Loucy (cell line): ENCODE results near the gene NXPE4.

Experiments
- H2AFZ ChIP-seq: fragments of 200-600 bp; sonication (generic); 2 replicates; pipeline ENCODE4 v1.6.0; 2016; ENCODE audit warnings: antibody characterized with exemption, mild to moderate bottlenecking, low read length, moderate library complexity
- H3F3A ChIP-seq: fragments of 200-600 bp; 2 replicates; pipeline ENCODE4 v1.6.0; 2016; ENCODE audit warnings: antibody characterized with exemption, low read depth, mild to moderate bottlenecking
- H3K27me3 ChIP-seq: fragments of 200-600 bp; sonication (generic); 2 replicates; pipeline ENCODE4 v1.6.1; 2014; ENCODE audit warnings: low read length, mild to moderate bottlenecking; ENCODE audit not compliant: insufficient read depth, poor library complexity, severe bottlenecking
- H3K36me3 ChIP-seq: fragments of 200-600 bp; sonication (generic); 2 replicates; pipeline ENCODE4 v1.6.1; 2016; ENCODE audit warnings: low read length; ENCODE audit not compliant: insufficient read depth
- H3K4me1 ChIP-seq: fragments of 200-600 bp; sonication (generic); 2 replicates; pipeline ENCODE4 v1.5.1; 2014; ENCODE audit warnings: low read length, mild to moderate bottlenecking; ENCODE audit not compliant: insufficient read depth, poor library complexity, severe bottlenecking
- H3K4me2 ChIP-seq: fragments of 200-600 bp; sonication (generic); 2 replicates; pipeline ENCODE4 v1.6.0; 2014; ENCODE audit warnings: antibody characterized with exemption, low read length, low read depth, mild to moderate bottlenecking; ENCODE audit not compliant: poor library complexity, severe bottlenecking
- H3K4me3 ChIP-seq: fragments of 200-600 bp; sonication (generic); 2 replicates; pipeline ENCODE4 v1.5.1; 2014; ENCODE audit warnings: low read length, mild to moderate bottlenecking, mixed read lengths; ENCODE audit not compliant: poor library complexity, severe bottlenecking
- H3K79me2 ChIP-seq: fragments of 200-600 bp; sonication (generic); 2 replicates; pipeline ENCODE4 v1.6.1; 2014; ENCODE audit warnings: low read length; ENCODE audit not compliant: insufficient read depth
- H3K9ac ChIP-seq: fragments of 200-600 bp; sonication (generic); 2 replicates; pipeline ENCODE4 v1.6.0; 2014; ENCODE audit warnings: mild to moderate bottlenecking, low read depth, low read length, moderate library complexity; ENCODE audit not compliant: poor library complexity, severe bottlenecking
- H3K9me2 ChIP-seq: fragments of 200-600 bp; sonication (generic); replicated peaks from 2 replicates; pipeline ENCODE4 v1.6.1; 2016; ENCODE audit warnings: low read depth, low read length, mixed read lengths
- H3K9me3 ChIP-seq: fragments of 200-600 bp; sonication (generic); 2 replicates; pipeline ENCODE4 v1.6.1; 2014; ENCODE audit warnings: mild to moderate bottlenecking, antibody characterized with exemption, low read length, low read depth; ENCODE audit not compliant: insufficient read depth
- H4K20me1 ChIP-seq: fragments of 200-600 bp; sonication (generic); 2 replicates; pipeline ENCODE4 v1.6.0; 2014; ENCODE audit warnings: antibody characterized with exemption, low read length, mild to moderate bottlenecking; ENCODE audit not compliant: insufficient read depth, poor library complexity, severe bottlenecking
- EZH2phosphoT487 ChIP-seq: fragments of 200-600 bp; IDR thresholded peaks from 2 replicates; pipeline ENCODE4 v1.6.1; 2018; ENCODE audit warnings: antibody characterized with exemption, mild to moderate bottlenecking, moderate library complexity, borderline replicate concordance
- TF ChIP-seq, protein P1 (sequence below): fragments of 200-600 bp; sonication (generic); conservative IDR thresholded peaks from 2 replicates; pipeline ENCODE4 v1.5.1; 2014; ENCODE audit warnings: mild to moderate bottlenecking, antibody characterized with exemption, low read length

Gene NXPE4

DNA sequence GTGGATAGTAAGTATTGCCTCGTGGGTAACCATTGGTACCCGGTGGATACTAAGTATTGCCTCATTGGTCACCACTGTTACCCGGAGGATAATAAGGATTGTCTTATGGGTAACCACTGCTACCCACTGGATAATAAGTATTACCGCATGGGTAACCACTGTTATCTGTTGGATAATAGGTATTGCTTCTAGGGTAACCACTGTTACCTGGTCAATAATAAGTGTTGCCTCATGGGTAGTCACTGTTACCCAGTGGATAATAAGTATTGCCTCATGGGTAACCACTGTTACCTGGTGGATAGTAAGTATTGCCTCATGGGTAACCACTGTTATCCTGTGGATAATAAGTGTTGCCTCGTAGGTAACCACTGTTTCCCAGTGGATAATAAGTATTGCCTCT lies 22.6 kb upstream of the NXPE4 start:
- no peak overlapping the region for H3K4me3 ChIP-seq
- no peaks in the 10 kb centered on the region for H3K79me2 ChIP-seq
- no peaks in the 10 kb centered on the region for H3K9me2 ChIP-seq
- H3F3A ChIP-seq: no peaks in the 10 kb centered on the region
- no peaks in the 10 kb centered on the region for H3K36me3 ChIP-seq
- H3K4me1 ChIP-seq: no peaks in the 10 kb centered on the region
- H3K9me3 ChIP-seq: peaks cover 39% of the 10 kb centered on the region; the same call in 1 of the 2 replicates
- no peaks in the 10 kb centered on the region for H3K27me3 ChIP-seq
- no peak overlapping the region for H3K9ac ChIP-seq
- no peak overlapping the region for H3K4me2 ChIP-seq
- TF ChIP-seq EZH2phosphoT487: no peak
- TF ChIP-seq, protein P1, sequence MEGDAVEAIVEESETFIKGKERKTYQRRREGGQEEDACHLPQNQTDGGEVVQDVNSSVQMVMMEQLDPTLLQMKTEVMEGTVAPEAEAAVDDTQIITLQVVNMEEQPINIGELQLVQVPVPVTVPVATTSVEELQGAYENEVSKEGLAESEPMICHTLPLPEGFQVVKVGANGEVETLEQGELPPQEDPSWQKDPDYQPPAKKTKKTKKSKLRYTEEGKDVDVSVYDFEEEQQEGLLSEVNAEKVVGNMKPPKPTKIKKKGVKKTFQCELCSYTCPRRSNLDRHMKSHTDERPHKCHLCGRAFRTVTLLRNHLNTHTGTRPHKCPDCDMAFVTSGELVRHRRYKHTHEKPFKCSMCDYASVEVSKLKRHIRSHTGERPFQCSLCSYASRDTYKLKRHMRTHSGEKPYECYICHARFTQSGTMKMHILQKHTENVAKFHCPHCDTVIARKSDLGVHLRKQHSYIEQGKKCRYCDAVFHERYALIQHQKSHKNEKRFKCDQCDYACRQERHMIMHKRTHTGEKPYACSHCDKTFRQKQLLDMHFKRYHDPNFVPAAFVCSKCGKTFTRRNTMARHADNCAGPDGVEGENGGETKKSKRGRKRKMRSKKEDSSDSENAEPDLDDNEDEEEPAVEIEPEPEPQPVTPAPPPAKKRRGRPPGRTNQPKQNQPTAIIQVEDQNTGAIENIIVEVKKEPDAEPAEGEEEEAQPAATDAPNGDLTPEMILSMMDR: no peak
- no peaks in the 10 kb centered on the region for H4K20me1 ChIP-seq
- no peak overlapping the region for H2AFZ ChIP-seq

DNA sequence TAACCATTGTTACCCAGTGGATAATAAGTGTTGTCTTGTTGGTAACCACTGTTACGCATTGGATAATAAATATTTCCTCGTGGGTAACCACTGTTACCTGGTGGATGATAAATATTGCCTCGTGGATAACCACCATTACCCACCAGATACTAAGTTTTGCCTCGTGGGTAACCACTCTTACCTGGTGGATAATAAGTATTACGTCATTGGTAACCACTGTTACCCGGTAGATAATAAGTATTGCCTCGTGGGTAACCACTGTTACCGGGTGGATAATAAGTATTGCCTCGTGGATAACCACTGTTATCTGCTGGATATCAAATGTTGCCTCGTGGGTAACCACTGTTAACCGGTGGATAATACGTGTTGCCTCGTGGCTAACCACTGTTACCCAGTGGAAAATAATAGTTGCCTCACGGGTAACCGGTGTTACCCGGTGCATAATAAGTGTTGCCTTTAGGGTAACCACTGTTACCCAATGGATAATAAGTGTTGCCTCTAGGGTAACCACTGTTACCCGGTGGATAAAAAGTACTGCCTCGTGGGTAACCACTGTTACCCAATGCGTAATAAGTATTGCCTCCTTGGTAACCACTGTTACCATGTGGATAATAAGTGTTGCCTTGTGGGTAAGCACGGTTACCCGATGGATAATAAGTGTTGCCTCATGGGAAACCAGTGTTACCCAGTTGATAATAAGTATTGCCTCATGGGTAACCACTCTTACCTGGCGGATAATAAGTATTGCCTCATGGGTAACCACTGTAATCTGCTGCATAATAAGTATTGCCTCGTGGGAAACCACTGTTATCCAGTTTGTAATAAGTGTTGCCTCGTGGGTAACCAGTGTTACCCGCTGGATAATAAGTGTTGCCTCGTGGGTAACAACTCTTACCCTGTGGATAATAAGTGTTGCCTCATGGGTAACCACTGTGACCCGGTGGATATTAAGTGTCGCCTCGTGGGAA lies 21.9 kb upstream of the NXPE4 start:
- H2AFZ ChIP-seq: no peak overlapping the region
- H3K9me2 ChIP-seq: no peaks in the 10 kb centered on the region
- TF ChIP-seq, protein P1: no peak
- TF ChIP-seq EZH2phosphoT487: no peak
- no peak overlapping the region for H3K4me3 ChIP-seq
- peaks cover 41% of the 10 kb centered on the region; the same call in 1 of the 2 replicates for H3K9me3 ChIP-seq
- H4K20me1 ChIP-seq: no peaks in the 10 kb centered on the region
- H3K9ac ChIP-seq: no peak overlapping the region
- H3K79me2 ChIP-seq: no peaks in the 10 kb centered on the region
- H3K4me2 ChIP-seq: no peak overlapping the region
- no peaks in the 10 kb centered on the region for H3F3A ChIP-seq
- H3K36me3 ChIP-seq: no peaks in the 10 kb centered on the region
- H3K4me1 ChIP-seq: no peaks in the 10 kb centered on the region
- no peaks in the 10 kb centered on the region for H3K27me3 ChIP-seq

DNA sequence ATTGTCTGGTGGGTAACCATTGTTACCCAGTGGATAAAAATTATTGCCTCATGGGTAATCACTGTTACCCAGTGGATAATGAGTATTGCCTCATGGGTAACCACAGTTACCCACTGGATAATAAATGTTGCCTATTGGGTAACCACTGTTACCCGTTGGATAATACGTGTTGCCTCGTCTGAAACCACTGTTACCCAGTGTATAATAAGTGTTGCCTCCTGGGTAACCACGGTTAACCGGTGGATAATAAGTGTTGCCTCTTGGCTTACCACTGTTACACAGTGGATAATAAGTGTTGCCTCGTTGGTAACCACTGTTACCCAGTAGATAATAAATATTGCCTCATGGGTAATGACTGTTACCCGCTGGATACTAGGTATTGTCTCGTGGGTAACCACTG lies 20.9 kb upstream of the NXPE4 start:
- no peaks in the 10 kb centered on the region for H3K9me2 ChIP-seq
- H3K4me2 ChIP-seq: no peak overlapping the region
- H3K4me1 ChIP-seq: no peaks in the 10 kb centered on the region
- H3K27me3 ChIP-seq: no peaks in the 10 kb centered on the region
- H3K9me3 ChIP-seq: peaks cover 45% of the 10 kb centered on the region; the same call in 1 of the 2 replicates
- H3K36me3 ChIP-seq: no peaks in the 10 kb centered on the region
- no peaks in the 10 kb centered on the region for H3F3A ChIP-seq
- TF ChIP-seq, protein P1: no peak
- TF ChIP-seq EZH2phosphoT487: no peak
- no peak overlapping the region for H3K4me3 ChIP-seq
- no peak overlapping the region for H2AFZ ChIP-seq
- no peaks in the 10 kb centered on the region for H4K20me1 ChIP-seq
- H3K9ac ChIP-seq: no peak overlapping the region
- H3K79me2 ChIP-seq: no peaks in the 10 kb centered on the region
